GM18873 (cell line): ENCODE results near the gene LARP1B.
"Not testable (repeated sequence)": the region's sequence is repeated elsewhere in the genome, so short reads cannot be mapped to it uniquely, and the experiment has no call there.

Experiments
- ATAC-seq: cut with Tn5 transposase; IDR thresholded peaks from one replicate; pipeline ENCODE4 v1.9.1; 2021; ENCODE audit warnings: mild to moderate bottlenecking, moderate library complexity, moderate number of reproducible peaks; ENCODE audit not compliant: unreplicated experiment, low FRiP score

Gene LARP1B

DNA sequence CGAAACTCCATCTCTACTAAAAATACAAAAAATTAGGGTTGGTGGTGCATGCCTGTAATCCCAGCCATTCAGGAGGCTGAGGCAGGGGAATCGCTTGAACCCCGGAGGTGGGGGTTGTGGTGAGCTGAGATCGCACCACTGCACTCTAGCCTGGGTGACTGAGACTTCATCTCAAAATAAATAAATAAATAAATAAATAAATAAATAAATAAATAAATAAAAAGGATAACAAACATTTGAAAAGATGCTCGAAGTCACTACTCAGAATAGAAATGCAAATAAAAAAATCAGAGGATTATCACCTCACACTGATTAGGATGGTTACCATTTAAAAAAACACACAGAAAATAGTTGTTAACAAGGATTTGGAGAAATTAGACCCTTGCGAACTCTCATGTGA, 73.8 kb downstream of the LARP1B start:
- no peak for ATAC-seq

DNA sequence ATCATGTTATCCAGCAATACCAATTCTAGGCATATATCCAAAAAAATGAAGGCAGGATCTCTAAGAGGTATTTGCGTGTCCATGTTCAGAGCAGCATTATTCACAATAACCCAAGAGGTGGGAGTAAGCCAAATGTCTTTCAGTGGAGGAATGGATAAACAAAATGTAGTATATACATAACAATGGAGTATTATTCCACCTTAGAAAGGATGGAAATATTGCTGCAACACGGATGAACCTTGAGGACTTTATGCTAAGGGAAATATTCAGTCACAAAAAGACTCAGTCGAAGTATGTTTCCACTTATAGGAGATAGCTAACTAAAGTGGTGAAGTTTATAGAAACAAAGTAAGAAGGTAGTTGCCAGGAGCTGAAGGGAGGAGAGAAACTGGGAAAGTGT, 74.3 kb downstream of the LARP1B start:
- ATAC-seq, result no peak

GRCh38 chr4:128141866-128142265, 80.8 kb downstream of the LARP1B start:
- no peak for ATAC-seq

DNA sequence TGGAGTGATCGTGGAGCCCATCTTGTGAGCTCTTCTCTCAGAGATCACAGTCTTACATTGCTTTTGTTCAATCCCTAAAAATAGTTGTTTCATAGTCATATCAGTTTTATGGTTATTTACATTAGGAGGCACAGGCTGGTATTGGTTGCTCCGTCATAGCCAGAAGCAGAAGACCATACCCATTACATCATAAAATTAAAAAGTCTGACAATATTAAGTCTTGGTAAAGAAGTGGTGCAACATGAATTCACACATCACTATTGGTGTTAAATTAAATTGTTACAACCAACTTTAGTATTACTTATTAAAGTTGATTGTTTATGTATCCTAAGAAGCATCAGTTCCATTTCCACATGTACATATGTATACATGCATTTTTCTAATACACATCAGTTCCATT, 84.6 kb downstream of the LARP1B start:
- ATAC-seq, result no peak

DNA sequence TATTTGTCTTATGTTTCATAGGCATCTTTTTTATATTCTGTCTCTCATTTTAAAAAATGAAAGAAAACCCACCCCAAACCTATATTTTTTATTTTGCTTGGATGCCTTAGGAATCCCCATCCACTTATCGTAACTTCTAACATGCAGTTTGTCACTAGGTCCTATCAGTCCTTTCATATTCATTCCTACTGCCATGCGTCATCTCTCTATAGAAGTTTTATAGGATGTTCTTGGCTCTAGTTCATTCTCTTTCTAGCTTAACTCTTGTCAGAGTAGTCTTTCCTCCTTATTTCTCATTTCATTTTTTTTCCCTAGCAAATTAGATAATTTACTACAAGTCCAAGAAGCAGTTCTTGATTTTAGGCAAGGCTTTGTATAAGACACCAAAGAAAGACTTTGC, 92.7 kb downstream of the LARP1B start:
- no peak for ATAC-seq

DNA sequence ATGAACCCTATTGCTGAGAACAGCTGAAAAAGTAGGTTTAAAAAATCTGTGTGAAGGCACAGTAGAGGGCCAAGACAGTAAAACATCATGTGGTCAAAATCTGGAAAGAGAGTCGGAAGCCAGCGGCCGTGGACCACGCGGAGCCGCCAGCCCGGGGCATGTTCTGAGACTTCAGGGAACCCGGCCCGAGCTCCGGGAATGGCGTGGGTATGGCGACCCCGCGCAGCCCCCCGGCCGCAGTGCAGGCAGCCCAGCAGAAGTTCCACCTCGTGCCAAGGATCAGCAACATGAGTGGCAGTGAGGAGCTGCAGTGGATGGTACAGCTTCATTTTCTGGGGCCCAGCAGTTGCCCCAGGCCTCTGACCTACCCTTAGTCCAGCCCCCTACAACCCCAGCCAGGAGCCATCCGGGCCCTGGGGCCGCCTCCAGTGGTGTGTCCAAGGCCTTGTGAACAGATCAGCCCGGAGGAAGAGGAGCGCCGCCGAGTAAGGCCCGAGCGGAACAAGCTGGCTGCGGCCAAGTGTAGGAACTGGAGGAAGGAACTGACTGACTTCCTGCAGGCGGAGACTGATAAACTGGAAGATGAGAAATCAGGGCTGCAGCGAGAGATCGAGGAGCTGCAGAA, 94.2 kb downstream of the LARP1B start:
- ATAC-seq, result no peak

DNA sequence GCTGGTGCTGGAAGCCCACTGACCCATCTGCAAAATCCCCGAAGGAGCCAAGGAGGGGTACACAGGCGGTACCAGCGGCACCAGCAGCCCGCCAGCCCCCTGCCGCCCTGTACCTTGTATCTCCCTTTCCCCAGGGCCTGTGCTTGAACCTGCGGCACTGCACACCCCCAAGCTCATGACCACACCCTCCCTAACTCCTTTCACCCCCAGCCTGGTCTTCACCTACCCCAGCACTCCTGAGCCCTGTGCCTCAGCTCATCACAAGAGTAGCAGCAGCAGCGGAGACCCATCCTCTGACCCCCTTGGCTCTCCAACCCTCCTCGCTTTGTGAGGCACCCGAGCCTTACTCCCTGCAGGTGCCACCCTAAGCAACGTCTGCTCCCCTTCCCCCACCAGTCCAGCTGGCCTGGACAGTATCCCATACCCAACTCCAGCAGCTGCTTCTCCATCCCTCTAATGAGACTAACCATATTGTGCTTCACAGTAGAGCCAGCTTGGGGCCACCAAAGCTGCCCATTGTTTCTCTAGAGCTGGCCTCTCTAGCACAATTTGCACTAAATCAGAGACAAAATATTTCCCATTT, 94.9 kb downstream of the LARP1B start:
- no peak for ATAC-seq

DNA sequence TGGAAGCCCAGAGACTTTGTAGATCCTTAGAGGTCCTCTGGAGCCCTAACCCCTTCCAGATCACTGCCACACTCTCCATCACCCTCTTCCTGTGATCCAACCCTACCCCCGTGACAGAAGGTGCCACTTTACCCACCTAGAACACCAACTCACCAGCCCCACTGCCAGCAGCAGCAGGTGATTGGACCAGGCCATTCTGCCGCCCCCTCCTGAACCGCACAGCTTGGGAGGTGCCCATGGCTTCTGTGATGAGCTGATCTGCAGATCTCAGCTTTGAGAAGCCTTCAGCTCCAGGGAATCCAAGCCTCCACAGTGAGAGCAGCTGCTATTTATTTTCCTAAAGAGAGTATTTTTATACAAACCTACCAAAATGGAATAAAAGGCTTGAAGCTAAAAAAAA, 95.4 kb downstream of the LARP1B start:
- not testable (repeated sequence) for ATAC-seq

DNA sequence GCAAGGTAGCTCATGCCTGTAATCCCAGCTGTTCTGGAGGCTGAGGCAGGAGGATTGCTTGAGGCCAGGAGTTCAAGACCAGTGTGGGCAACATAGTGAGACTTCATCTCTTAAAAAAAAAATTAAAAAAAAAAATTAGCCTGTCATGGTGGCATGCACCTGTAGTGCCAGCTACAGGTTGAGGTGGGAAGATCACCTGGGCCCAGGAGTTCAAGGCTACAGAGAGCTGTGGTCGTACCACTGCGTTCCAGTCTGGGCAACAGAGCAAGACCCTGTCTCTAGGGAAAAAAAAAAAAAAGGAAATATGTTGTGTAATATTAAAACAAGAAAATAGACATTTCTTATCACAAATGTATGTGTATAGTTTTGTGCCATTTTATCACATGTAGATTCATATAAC, 97.8 kb downstream of the LARP1B start:
- ATAC-seq, result no peak

DNA sequence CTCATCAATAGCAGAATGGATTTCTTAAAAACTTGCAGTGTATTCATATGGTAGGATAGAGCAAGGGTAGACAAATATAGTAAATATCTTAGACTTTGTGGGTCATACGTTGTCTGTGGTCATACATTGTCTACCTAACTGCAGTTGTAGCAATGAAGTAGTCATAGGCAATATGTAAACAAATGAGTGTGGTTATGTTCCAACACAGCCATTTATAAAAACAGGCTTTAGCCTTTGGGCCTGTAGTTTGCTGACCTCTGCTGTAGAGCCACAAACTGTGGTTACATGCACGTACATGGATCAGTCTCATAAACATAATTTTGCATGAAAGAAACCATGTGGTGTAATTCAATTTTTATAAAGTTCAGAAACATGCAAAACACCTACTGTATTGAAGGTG, 98.9 kb downstream of the LARP1B start:
- no peak for ATAC-seq

GRCh38 chr4:128161138-128161537, 100.0 kb downstream of the LARP1B start:
- ATAC-seq, result no peak

DNA sequence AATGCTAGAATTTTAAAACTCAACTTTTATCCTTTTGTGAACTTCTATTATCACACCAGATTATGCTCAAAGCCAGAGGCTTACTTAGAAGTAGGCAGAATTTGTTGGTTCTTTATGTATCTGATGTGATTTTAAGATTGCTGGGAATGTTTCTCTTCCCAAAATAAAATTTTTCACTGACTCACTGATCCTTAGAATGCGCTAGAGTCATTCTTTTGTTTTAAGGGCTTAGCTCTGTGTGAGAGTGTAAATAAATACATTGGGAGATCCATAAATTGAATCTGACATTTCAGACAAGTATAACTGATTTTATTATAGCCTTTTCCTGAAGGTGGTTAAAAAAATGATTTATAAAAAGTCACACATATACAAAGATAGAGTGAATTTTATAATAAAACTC, 101.3 kb downstream of the LARP1B start:
- no peak for ATAC-seq

DNA sequence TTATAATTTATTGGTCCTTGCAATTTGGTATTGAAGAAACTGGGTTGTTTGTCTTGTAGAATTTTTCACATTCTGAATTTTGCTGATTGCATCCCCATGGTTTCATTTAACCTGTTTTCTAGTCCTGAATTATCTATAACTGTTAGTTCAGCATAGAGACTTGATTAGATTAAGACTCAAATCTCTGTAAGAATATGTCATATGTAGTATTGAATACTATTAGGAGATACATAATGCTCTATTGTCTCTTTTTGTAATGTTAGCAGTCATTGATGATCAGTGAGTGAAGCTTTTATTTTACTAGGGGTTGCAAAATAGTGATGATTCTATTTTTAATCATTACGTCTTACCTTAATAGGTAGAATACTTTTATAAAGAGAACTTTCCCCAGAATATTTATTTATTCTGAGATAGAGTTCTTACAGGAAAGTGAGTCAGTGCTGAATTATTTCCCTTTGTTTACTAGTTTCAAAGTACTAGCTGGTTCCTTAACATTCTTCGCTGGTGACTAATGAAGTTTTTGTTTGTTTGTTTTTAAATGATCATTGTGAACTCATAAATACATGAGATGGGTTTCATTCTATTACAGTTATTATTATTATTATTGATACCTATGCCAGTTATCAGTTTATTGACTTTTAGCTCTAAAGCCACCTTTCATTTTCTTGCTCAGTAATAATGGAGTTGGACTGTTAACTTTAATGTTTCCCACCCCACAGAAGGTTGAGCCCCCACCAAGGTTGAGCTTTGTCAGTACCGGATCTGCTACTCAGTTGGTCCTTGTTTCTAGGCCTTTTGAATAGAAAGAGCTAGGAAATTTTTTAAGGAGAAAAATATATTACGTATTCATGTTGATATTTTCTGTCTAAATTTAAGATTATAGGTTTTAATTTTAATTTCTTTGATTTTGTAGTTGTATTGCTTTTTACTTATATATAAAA, 102.3 kb downstream of the LARP1B start:
- no peak for ATAC-seq

DNA sequence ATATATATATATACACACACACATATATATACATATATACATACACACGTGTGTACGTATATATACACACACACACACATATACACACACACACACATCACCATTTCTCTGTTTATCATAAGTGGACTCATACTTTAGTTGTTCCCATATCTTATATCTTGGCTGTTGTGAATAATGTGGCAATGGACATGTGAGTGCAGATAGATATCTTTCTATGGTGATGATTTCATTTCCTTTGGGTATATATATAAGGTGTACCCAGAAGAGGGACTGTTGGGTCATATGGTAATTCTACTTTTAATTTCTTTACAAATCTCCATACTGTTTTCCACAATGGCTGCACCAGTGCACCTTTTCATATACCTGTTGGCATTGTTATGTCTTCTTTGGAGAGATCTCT, 105.9 kb downstream of the LARP1B start:
- no peak for ATAC-seq

- no peak for ATAC-seq
Measured at GRCh38 chr4:128168701-128169100, 107.6 kb downstream of the LARP1B start.

DNA sequence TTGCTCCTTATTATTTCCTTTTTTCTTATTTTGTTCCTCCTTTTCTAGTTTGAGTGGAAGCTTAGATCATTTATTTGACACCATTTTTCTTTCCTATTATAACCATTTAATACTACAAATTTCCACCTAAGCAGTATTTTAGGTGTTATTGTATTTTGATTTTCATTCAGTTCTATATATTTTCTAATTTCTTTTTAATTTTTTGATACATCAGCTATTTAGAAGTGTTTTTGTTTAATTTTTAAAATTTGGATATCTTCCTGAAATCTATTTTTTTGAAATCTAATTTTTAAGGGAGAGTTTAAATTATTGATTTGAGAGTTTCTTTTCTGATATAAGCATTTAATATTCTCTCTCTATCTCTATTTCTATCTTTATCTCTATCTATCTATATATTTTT, 108.1 kb downstream of the LARP1B start:
- ATAC-seq, result no peak

GRCh38 chr4:128176643-128177042, 115.5 kb downstream of the LARP1B start:
- ATAC-seq, result no peak

- peak; percentile 60 for ATAC-seq
Measured at GRCh38 chr4:128177498-128177897, 116.4 kb downstream of the LARP1B start.

DNA sequence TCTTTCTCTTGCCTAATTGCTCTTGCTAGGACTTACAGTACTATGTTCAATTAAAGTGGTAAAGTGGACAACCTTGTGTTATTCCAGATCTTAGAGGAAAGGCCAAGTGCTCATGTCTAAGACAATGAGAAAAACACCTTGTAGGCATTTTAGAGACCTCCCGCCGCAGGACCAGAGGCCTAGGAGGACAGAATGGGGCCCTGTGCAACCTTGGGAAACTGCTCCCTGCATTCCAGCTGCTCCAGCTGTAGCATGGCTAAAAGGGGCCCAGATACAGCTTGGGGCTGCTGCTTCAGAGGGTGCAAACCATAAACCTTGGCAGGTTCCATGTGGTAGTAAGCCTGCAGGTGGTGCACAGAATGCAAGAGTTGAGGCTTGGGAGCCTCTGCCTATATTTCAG, 125.5 kb downstream of the LARP1B start:
- no peak for ATAC-seq

GRCh38 chr4:128191115-128191781, 130.1 kb downstream of the LARP1B start:
- peak; percentile 99 for ATAC-seq
